ENCODE results near the gene VAMP3.

The VAMP3 gene

GRCh38 chr1:7826363-7826762 lies 55.3 kb downstream of the VAMP3 start:
- TF ChIP-seq CTCF (IDR thresholded peaks at IDR 0.05; ENCODE audit: low read depth, low read length, missing control alignments) = no peak
- no peak for DNase-seq (ENCODE audit: low read depth)
- peak overlapping the region; percentile 76; the same call in 1 of the 2 replicates for H3K4me3 ChIP-seq (ENCODE audit: low read depth, low read length)

GRCh38 chr1:7827126-7827955 lies 56.2 kb downstream of the VAMP3 start:
- TF ChIP-seq CTCF (IDR thresholded peaks at IDR 0.05; ENCODE audit: low read depth, low read length, missing control alignments) = no peak
- peak overlapping the region; percentile 76 for H3K4me3 ChIP-seq (ENCODE audit: low read depth, low read length)
- DNase-seq (ENCODE audit: low read depth) = no peak
